Measurements from ENCODE around the gene HYAL3.

Gene HYAL3

GRCh38 chr3:50299929-50300680 lies 900 bp upstream of the HYAL3 start:
- peak overlapping the region; percentile 39 for H3K4me3 ChIP-seq (ENCODE audit: low read length)
- peak; percentile 92 for DNase-seq (ENCODE audit: low read depth)
- TF ChIP-seq CTCF (IDR thresholded peaks at IDR 0.05; ENCODE audit: insufficient read depth, low read depth, low read length, missing control alignments) = no peak

- peak overlapping the region; percentile 39 for H3K4me3 ChIP-seq (ENCODE audit: low read length)
- no peak for TF ChIP-seq CTCF (IDR thresholded peaks at IDR 0.05; ENCODE audit: insufficient read depth, low read depth, low read length, missing control alignments)
- no peak for DNase-seq (ENCODE audit: low read depth)
These were observed 378 bp upstream of the HYAL3 start for GRCh38 chr3:50299638-50299928.

- peak; percentile 38 for TF ChIP-seq CTCF (IDR thresholded peaks at IDR 0.05; ENCODE audit: insufficient read depth, low read depth, low read length, missing control alignments)
- peak overlapping the region; percentile 92 for H3K4me3 ChIP-seq (ENCODE audit: low read length)
- DNase-seq (ENCODE audit: low read depth) = no peak
These were observed 1.1 kb downstream of the HYAL3 start for GRCh38 chr3:50297896-50298725.

- H3K4me3 ChIP-seq (ENCODE audit: low read length) = no peak overlapping the region
- no peak for DNase-seq (ENCODE audit: low read depth)
- no peak for TF ChIP-seq CTCF (IDR thresholded peaks at IDR 0.05; ENCODE audit: insufficient read depth, low read depth, low read length, missing control alignments)
These were observed 1.8 kb downstream of the HYAL3 start for GRCh38 chr3:50297384-50297775.

- no peak for TF ChIP-seq CTCF (IDR thresholded peaks at IDR 0.05; ENCODE audit: insufficient read depth, low read depth, low read length, missing control alignments)
- H3K4me3 ChIP-seq (ENCODE audit: low read length) = no peak overlapping the region
- no peak for DNase-seq (ENCODE audit: low read depth)
These were observed 2.4 kb downstream of the HYAL3 start for GRCh38 chr3:50296721-50297383.

GRCh38 chr3:50295553-50296431 lies 3.4 kb downstream of the HYAL3 start:
- TF ChIP-seq CTCF (IDR thresholded peaks at IDR 0.05; ENCODE audit: insufficient read depth, low read depth, low read length, missing control alignments) = no peak
- H3K4me3 ChIP-seq (ENCODE audit: low read length) = no peak overlapping the region
- DNase-seq (ENCODE audit: low read depth) = no peak

Measured in epithelial cell of esophagus (primary cell).